Panc1 (cell line): ENCODE results near the gene CXCR5. TPM values are rescaled to one million over a fixed set of nuclear protein-coding genes. Genes with fewer than 3 reads are reported as not detected.

Source experiments
- ATAC-seq: fragments of 200-7000 bp; cut with Tn5 transposase; 2 replicates; pipeline ENCODE4 v1.9.1; 2020; ENCODE audit warnings: mild to moderate bottlenecking, moderate library complexity
- BruUV-seq: library from RNA; stranded (reverse); fragments of 400-500 nt; replicated peaks from 2 replicates; lab custom pipeline; 2021; lab: Mats Ljungman, UMichigan
- CTCF ChIA-PET: fragments of 300-600 bp; sonication (Branson Sonifier 250); formaldehyde crosslinking; loops from one replicate; lab custom pipeline; 2022; ENCODE audit warnings: antibody characterized with exemption; lab: Charles Lee
- POLR2A ChIA-PET: fragments of 300-600 bp; sonication (Branson Sonifier 250); formaldehyde crosslinking; loops from one replicate; lab custom pipeline; 2022; ENCODE audit warnings: antibody characterized with exemption; lab: Charles Lee
- DNase-seq: peaks from one replicate; pipeline ENCODE4 v3.0.0-alpha.2; 2010; ENCODE audit warnings: low read depth, low spot score
- H3K27ac ChIP-seq: 2 replicates; pipeline ENCODE4 v1.5.1; 2011; ENCODE audit warnings: mild to moderate bottlenecking, low read length, inconsistent platforms
- H3K27me3 ChIP-seq: fragments of 200-500 bp; sonication (Bioruptor generic); 2 replicates; pipeline ENCODE4 v1.6.0; 2014; ENCODE audit warnings: low read length, inconsistent platforms; ENCODE audit not compliant: control insufficient read depth, insufficient read depth
- H3K36me3 ChIP-seq: fragments of 200-500 bp; sonication (Bioruptor generic); 2 replicates; pipeline ENCODE4 v1.5.1; 2014; ENCODE audit warnings: inconsistent platforms, mild to moderate bottlenecking, low read length, moderate library complexity; ENCODE audit not compliant: control insufficient read depth, insufficient read depth
- H3K4me1 ChIP-seq: 2 replicates; pipeline ENCODE4 v1.5.1; 2011; ENCODE audit warnings: inconsistent platforms, mild to moderate bottlenecking, low read length, moderate library complexity; ENCODE audit not compliant: control insufficient read depth, insufficient read depth
- H3K4me3 ChIP-seq, 2 experiments: 2 replicates each; pipeline ENCODE4 v1.5.1; 2011 to 2012; ENCODE audit warnings: low read depth in 2 of 2, low read length in 2 of 2, mild to moderate bottlenecking in 2 of 2, inconsistent platforms in 1 of 2, moderate library complexity in 1 of 2
- H3K9me3 ChIP-seq: fragments of 200-500 bp; sonication (Bioruptor generic); 2 replicates; pipeline ENCODE4 v1.5.1; 2014; ENCODE audit warnings: low read depth, mild to moderate bottlenecking, inconsistent platforms, low read length, moderate library complexity; ENCODE audit not compliant: control insufficient read depth, insufficient read depth
- POLR2AphosphoS5 ChIP-seq: IDR thresholded peaks from 2 replicates; pipeline ENCODE4 v1.6.1; 2012; ENCODE audit warnings: mild to moderate bottlenecking, low read depth, low read length, moderate library complexity
- SIN3A ChIP-seq: IDR thresholded peaks from 2 replicates; pipeline ENCODE4 v1.6.1; 2012; ENCODE audit warnings: low read depth, mild to moderate bottlenecking, low read length, moderate library complexity, borderline replicate concordance; ENCODE audit not compliant: insufficient read depth
- TCF7L2 ChIP-seq: IDR thresholded peaks from 2 replicates; pipeline ENCODE4 v1.6.1; 2011; ENCODE audit warnings: mild to moderate bottlenecking, low read depth, low read length, inconsistent platforms
- in situ Hi-C: cut with HindIII; loops from 2 replicates; pipeline ENCODE4 v1.10.0; 2016; ENCODE audit warnings: low sequenced_read_pairs, low pct_unique_long_range_greater_than_20kb
- intact Hi-C: fragments of 100-400 bp; cut with micrococcal nuclease; formaldehyde crosslinking; loops from one replicate; pipeline ENCODE4 v1.10.0; 2022; ENCODE audit not compliant: unreplicated experiment
- total RNA-seq: library from RNA; stranded (reverse); gene quantifications from one replicate; pipeline ENCODE4 v1.2.1, GENCODE V29; 2021; ENCODE audit not compliant: unreplicated experiment
- TF ChIP-seq, protein P1 (sequence below), 2 experiments: IDR thresholded peaks; 2 replicates each; pipeline ENCODE4 v1.6.1; 2011 to 2012; ENCODE audit warnings: low read depth in 2 of 2, control low read depth in 1 of 2, low read length in 1 of 2, mild to moderate bottlenecking in 1 of 2, moderate library complexity in 1 of 2; ENCODE audit not compliant: insufficient read depth in 1 of 2
- TF ChIP-seq, protein P2 (sequence below): fragments of 450-650 bp; IDR thresholded peaks from 2 replicates; pipeline ENCODE4 v1.5.1; 2017; ENCODE audit warnings: mild to moderate bottlenecking

Gene CXCR5
- total RNA-seq, 1 experiment from 2014 or later, result not detected

DNA sequence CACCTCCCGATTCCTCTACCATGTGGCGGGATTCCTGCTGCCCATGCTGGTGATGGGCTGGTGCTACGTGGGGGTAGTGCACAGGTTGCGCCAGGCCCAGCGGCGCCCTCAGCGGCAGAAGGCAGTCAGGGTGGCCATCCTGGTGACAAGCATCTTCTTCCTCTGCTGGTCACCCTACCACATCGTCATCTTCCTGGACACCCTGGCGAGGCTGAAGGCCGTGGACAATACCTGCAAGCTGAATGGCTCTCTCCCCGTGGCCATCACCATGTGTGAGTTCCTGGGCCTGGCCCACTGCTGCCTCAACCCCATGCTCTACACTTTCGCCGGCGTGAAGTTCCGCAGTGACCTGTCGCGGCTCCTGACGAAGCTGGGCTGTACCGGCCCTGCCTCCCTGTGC, 10.5 kb downstream of the CXCR5 start:
- ChIA-PET CTCF (no interaction called here), POLR2A (no interaction called here)
- Histone ChIP-seq H3K36me3 (no peaks in the 10 kb centered on the region), H3K4me1 (peaks cover 42% of the 10 kb centered on the region), H3K27ac (no peak overlapping the region), H3K9me3 (no peaks in the 10 kb centered on the region), H3K4me3 (no peak overlapping the region), H3K27me3 (no peaks in the 10 kb centered on the region)
- TF ChIP-seq TCF7L2 (no peak), SIN3A (no peak), POLR2AphosphoS5 (no peak)
- TF ChIP-seq, protein P1, sequence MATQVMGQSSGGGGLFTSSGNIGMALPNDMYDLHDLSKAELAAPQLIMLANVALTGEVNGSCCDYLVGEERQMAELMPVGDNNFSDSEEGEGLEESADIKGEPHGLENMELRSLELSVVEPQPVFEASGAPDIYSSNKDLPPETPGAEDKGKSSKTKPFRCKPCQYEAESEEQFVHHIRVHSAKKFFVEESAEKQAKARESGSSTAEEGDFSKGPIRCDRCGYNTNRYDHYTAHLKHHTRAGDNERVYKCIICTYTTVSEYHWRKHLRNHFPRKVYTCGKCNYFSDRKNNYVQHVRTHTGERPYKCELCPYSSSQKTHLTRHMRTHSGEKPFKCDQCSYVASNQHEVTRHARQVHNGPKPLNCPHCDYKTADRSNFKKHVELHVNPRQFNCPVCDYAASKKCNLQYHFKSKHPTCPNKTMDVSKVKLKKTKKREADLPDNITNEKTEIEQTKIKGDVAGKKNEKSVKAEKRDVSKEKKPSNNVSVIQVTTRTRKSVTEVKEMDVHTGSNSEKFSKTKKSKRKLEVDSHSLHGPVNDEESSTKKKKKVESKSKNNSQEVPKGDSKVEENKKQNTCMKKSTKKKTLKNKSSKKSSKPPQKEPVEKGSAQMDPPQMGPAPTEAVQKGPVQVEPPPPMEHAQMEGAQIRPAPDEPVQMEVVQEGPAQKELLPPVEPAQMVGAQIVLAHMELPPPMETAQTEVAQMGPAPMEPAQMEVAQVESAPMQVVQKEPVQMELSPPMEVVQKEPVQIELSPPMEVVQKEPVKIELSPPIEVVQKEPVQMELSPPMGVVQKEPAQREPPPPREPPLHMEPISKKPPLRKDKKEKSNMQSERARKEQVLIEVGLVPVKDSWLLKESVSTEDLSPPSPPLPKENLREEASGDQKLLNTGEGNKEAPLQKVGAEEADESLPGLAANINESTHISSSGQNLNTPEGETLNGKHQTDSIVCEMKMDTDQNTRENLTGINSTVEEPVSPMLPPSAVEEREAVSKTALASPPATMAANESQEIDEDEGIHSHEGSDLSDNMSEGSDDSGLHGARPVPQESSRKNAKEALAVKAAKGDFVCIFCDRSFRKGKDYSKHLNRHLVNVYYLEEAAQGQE (IDR thresholded peaks at IDR 0.05; ENCODE audit: insufficient read depth in 1 of 2, low read depth in 2 of 2, low read length in 1 of 2), result no peak
- TF ChIP-seq, protein P2, sequence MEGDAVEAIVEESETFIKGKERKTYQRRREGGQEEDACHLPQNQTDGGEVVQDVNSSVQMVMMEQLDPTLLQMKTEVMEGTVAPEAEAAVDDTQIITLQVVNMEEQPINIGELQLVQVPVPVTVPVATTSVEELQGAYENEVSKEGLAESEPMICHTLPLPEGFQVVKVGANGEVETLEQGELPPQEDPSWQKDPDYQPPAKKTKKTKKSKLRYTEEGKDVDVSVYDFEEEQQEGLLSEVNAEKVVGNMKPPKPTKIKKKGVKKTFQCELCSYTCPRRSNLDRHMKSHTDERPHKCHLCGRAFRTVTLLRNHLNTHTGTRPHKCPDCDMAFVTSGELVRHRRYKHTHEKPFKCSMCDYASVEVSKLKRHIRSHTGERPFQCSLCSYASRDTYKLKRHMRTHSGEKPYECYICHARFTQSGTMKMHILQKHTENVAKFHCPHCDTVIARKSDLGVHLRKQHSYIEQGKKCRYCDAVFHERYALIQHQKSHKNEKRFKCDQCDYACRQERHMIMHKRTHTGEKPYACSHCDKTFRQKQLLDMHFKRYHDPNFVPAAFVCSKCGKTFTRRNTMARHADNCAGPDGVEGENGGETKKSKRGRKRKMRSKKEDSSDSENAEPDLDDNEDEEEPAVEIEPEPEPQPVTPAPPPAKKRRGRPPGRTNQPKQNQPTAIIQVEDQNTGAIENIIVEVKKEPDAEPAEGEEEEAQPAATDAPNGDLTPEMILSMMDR, result no peak
- ATAC-seq (no peak), DNase-seq (no peak)
- intact Hi-C loops, result no loop called here
- in situ Hi-C loops, result no loop called here
- BruUV-seq, result no TSS peak

DNA sequence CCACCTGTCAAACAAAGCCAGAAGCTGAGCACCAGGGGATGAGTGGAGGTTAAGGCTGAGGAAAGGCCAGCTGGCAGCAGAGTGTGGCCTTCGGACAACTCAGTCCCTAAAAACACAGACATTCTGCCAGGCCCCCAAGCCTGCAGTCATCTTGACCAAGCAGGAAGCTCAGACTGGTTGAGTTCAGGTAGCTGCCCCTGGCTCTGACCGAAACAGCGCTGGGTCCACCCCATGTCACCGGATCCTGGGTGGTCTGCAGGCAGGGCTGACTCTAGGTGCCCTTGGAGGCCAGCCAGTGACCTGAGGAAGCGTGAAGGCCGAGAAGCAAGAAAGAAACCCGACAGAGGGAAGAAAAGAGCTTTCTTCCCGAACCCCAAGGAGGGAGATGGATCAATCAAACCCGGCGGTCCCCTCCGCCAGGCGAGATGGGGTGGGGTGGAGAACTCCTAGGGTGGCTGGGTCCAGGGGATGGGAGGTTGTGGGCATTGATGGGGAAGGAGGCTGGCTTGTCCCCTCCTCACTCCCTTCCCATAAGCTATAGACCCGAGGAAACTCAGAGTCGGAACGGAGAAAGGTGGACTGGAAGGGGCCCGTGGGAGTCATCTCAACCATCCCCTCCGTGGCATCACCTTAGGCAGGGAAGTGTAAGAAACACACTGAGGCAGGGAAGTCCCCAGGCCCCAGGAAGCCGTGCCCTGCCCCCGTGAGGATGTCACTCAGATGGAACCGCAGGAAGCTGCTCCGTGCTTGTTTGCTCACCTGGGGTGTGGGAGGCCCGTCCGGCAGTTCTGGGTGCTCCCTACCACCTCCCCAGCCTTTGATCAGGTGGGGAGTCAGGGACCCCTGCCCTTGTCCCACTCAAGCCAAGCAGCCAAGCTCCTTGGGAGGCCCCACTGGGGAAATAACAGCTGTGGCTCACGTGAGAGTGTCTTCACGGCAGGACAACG, 11.7 kb downstream of the CXCR5 start:
- DNase-seq (no peak), ATAC-seq (peak; percentile 11; the same call in 1 of the 2 replicates)
- no peak overlapping the region for H3K4me3 ChIP-seq
- no TSS peak for BruUV-seq
- TF ChIP-seq, protein P1 (IDR thresholded peaks at IDR 0.05; ENCODE audit: insufficient read depth in 1 of 2, low read depth in 2 of 2, low read length in 1 of 2), result no peak
- TF ChIP-seq SIN3A (peak; percentile 71; the same call in 1 of the 2 replicates), TCF7L2 (no peak), POLR2AphosphoS5 (peak; percentile 86)
- TF ChIP-seq, protein P2, result no peak
- no peaks in the 10 kb centered on the region for H3K9me3 ChIP-seq
- ChIA-PET CTCF (interaction anchor here (0.6 kb wide), 1 partner anchor 104 kb away, joined by 5 read pairs; the partner anchor contains the start of gene DDX6), POLR2A (interaction anchor here (0.5 to 0.9 kb wide), 4 partner anchors 16 to 103 kb away, joined by 5 to 15 read pairs (median 8); no protein-coding TSS in a partner anchor)
- no peaks in the 10 kb centered on the region for H3K36me3 ChIP-seq
- intact Hi-C loops, result loop anchor here (5.0 kb wide), 1 partner anchor 37 kb away; no protein-coding TSS in a partner anchor
- in situ Hi-C loops, result no loop called here
- peak overlapping the region; percentile 78 for H3K27ac ChIP-seq
- H3K27me3 ChIP-seq, result no peaks in the 10 kb centered on the region
- peaks cover 54% of the 10 kb centered on the region for H3K4me1 ChIP-seq
